ENCODE results near the gene CBLB.

The CBLB gene

DNA sequence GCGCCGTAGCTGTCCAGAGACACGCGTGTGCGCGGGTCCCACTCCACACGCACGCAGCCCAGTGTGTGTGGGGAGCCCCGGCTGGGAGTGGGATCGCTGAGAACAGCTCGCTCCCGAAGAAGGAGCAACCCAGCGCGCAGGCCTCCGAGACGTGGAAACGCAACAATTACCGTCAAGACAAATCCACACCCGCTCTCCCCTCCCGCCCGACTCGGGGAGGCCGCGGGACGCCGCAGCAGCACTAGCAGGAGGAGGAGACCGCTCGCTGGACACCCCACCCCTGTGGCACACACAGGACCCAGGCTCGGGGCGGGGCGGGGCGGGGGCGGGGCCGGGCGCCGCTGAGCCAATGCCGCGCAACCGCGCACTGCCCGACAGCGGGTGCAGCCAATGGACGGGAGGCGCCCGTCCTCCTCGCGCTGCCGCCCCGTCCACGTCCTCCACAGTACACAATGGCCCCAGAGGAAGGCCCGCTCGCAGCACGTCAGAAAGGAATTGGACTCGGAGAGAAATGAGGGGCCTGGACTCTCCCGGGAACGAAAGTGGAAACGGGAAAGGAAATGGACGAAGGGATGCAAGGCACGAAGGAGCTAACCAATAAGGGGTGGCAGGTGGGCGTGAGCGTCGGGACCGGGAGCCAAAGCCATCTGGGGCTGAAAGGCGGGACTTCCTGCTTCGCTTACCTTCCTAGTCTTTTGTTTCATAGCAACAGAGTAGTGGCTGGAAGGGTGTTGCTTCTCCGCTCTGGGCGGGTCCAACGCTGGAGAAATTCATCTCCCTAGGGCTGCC is at the start of gene CBLB:
Gene CBLB, minus strand, starts transcription at position 271 of the 789 bp plus-strand sequence. CDS start 1,435 bp downstream, outside the sequence.
- FAIRE-seq = peak; percentile 58

DNA sequence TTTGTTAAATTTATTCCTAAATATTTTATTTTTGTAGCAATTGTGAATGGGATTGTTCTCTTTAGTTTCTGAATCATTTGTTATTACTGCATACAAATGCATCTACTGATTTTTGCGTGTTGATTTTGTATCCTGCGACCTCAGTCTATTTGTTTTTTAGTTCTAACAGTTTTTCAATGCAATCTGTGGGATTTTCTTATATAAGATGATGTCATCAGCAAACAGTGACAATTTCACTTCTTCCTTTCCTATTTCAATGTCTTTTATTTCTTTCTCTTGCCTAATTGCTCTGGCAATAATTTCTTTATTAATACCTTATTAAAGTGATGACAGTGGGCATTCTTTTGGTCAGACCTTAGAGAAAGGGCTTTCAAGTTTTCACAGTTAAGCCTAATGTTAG is 48.0 kb upstream of the CBLB start:
- no peak for FAIRE-seq

DNA sequence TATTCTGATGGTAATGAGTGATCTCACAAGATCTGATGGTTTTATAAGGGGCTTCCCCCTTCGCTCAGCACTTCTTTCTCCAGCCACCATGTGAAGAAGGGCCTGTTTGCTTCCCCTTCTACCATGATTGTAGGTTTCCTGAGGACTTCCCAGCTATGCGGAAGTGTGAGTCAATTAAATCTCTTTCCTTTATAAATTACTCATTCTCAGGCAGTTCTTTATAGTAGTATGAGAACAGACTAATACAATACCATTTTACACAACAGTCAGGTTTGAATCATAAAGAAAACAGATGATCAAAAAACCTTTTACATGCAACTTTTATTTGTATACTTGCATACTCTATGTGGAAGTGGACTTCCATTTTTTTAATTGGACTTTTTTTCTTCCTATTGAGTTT is 46.7 kb upstream of the CBLB start:
- no peak for FAIRE-seq

DNA sequence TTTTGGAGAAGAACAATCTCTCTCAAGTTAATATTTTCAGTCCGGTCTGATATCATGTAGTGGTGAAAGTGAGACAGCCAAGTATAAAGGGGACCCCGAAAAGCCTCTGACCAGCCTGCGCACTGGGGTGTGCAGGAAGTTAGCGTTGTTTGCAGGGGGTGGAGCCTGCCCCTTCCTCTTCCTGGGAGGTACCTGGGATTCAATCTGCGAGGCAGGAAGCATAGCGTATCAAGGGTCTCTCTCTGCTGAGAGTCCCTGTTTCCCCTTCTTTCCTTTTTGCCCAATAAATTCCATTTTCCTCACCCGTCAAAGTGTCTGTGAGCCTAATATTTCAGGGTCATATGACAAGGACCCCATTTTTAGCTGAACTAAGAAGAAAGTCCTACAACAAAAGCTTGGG is 44.8 kb upstream of the CBLB start:
- no peak for FAIRE-seq

DNA sequence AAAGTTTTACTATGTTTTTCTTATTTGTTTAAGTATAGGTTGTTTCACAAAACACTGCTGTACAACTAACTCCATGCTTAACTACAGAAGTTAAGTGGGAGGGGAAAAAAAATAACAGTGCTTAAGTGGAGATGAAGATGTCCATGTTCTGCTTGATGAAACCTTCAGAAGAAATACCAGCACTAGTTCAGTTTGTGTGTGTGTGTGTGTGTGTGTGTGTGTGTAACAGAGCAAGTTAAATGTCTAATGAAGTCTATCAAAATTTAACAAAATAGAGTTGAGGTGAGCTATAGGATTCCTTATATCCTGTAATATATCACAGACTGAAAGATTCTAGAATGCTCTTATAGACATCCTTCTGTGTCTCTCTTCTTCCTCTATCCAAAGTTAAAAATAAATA is 44.1 kb upstream of the CBLB start:
- FAIRE-seq = no peak

DNA sequence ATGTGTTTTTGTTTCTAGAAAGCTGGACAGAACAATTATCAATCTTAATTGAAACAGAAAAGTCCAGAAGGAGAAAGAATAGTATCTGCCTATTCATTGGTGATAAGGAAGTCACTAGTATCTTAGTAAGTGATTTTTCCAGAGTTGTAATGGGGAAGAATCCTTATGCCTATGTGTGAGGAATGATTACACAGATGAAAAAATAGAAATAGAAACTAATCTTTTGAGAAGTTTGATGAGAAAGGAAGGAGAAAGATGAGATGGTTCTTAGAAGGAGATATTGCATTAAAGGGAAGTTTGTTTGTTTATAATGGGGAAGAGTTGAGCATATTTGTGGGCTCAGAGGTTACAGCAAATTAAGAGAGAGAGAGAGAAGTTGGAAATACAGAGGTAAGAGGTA is 42.7 kb upstream of the CBLB start:
- no peak for FAIRE-seq

DNA sequence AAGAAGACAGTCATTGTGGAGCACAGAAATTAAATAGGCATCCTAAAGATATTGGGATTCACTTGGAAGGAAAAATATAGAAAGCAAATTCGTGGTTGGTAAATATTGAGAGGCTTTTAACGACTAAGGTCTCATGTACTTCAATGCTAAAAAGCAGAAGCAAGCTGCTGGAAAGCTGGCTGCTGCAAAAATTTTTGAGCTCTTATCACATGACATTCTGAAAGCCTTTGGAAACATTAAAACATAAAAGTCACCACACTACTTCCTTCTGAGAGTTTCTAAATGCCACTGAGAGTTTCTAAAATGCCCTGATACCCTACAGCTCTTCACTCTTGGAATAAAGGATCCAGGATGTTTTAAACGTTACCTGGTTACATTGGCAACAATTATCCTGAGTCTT is 39.0 kb upstream of the CBLB start:
- no peak for FAIRE-seq

DNA sequence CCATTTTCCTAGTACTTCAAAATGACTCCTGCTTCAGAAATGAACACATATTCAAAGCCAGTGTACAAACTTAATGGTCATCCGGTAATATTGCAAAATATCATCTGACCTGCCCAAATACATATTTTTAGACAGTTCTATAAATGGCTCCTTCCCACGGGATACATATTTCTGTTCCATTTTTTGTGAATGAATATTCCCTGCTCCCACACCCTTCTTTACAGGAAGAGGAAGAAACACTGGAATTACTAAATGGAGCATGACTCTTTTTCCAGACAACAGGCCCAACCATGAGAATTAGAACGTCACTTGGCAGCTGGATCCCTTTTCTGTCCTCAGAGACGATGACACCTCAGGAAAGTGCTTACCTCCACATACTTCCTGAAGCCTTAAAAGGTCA is 38.0 kb upstream of the CBLB start:
- FAIRE-seq = no peak

DNA sequence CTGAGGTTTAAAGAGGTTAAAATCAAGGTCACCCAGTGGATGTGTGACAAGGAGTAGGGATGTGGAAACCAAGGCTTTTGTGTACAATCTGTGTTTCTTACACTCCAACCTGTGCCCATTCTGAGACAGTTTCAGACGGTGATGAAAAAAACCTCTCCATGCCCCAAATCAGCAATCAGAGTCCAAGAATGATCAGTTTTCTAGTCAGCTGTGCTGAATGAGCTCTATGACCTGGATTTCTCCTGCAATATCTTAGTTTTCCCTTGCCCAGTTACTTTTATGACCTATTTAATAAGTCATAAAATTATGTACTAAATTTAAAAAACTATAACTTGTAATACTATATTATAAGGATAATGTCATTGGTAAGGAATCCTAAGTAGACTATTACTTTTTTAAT is 37.5 kb upstream of the CBLB start:
- FAIRE-seq = no peak

DNA sequence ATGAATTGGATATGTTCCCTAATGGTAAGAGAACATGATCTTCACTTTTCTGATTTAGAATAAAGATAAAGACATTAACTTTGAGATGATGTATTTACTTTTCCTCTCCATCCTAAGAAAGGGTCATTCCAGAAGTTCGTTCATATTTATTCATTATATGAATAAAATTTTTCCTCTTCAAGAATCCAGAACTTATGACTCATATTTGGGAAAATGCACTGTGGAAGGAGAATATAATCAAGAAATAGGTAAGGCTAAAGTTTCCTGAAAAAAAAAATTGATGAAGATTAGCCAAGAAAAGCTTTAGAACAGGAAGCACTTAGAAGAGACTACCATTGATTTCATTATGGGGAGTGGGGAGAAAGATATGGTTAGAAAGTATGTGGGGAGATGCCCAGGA is 36.5 kb upstream of the CBLB start:
- no peak for FAIRE-seq

DNA sequence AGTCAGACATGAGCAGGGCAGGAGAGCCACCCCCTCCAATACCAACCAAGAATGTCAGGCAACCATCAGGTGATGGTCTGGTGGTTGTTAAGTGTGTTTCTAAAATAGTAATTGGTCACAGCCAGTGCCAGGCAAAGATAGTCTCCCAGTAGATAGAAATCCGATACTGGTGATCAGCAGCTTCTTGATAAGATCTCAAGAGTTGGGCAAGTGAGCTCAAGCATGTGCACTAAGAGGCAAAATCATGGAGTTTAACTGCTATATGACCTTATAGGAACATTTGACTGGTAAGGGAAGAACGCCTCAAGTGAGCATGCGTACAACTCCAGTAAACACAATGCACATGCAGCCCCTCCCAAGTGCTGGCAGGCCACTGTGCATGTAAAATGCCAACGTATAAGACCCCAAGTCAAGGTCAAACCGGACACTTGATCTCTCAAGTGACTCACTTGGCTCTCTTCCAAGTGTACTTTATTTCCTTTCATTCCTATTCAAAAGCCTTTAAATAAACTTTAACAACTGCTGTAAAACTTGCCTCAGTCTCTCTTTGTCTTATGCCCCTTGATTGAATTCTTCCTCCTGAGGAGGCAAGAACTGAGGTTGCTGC is 36.0 kb upstream of the CBLB start:
- no peak for FAIRE-seq

DNA sequence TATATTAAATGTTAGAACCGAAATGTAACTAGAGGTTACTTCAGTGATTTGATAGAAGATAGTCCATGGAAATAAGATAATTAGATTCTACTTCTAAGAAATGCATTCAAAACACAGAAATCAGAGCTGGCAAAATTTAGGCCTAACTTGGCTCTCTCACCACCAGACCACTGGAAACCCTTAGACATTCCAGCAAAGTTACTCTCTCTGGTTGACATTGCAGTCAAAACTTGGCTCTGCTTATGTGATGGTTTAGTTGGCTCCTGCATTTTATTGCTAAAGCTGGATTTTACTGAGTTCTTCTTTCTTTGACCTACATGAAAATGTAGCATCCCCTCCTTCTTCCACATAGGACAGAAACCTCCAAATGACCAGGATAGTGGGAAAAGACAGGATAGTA is 35.4 kb upstream of the CBLB start:
- no peak for FAIRE-seq

DNA sequence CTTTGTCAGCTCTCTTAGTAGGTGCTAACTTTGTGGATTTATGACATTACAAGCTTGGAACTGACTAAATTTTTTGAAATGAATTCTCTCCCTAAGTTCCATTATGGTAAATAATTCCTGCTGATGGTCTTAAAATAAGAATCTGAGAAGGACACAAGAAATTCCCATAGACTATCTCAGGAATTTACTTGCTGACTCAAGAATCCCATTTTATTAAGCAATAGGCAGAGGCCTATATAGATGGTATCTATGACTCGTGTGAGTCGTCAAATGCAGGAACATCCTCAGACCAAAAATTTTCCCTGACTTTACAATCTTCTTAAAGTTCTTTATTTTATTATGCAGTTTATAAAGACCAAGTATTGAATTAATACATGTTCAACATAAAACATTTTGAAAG is 30.7 kb upstream of the CBLB start:
- FAIRE-seq = no peak

DNA sequence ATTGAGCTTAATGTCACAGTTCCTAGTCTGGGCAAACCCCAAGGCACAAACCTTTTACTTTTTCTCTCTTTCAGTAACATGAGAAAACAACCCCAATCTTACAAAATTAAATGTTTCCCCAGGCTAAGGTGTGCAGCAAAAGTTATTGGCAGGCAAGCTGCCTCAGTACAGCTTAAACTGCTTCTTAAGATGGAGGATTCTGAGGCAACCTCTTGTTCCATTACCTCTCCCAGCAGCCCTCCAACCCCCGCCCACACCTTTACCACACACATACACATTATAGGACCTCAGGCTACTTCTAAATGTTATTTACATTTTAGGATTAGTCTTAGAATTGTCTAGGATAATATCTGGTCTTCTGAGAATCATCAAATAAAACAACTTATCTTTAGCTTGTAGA is 22.3 kb upstream of the CBLB start:
- FAIRE-seq = no peak

DNA sequence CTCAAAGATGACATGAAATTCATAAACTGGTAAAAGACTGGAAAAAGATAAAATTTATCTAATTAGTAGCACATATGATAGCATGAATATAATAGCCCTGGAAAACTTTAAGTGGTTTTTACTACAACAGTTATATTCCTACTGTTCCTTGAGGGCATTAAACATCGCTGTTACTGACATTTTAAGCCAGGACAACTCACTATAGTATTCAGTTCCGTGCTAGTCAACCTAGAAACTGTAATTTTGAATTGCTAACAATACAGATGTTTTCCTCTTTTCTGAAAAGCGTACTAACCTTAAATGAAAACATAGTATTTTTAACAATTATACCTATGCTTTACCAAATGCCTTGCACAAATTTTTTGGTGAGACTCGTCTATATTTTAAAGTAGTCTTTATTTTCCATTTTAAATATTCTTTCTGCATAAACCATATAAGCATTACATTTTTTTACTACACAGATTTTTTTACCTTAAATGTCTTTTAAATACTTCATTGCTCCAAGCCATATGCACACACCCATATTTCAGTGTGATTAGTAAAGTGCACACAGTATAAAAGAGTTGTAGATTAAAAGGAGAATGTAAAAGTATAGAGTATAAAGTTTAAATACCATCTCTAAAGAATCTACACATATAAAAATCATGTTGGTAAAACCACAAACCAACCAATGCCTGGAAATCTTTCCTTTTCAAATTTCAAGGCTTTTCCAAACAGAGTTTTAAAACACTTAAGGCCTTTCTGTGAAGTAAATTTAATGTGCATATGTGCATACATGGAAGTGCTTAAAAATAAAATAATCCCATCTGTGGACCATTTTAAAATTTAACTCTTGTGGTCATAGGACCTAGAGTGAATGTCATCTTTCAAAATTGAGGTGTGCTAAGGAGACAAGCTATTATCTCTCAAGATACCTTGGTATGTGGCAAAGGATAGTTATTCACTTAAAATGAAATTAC is 20.1 kb upstream of the CBLB start:
- no peak for FAIRE-seq

DNA sequence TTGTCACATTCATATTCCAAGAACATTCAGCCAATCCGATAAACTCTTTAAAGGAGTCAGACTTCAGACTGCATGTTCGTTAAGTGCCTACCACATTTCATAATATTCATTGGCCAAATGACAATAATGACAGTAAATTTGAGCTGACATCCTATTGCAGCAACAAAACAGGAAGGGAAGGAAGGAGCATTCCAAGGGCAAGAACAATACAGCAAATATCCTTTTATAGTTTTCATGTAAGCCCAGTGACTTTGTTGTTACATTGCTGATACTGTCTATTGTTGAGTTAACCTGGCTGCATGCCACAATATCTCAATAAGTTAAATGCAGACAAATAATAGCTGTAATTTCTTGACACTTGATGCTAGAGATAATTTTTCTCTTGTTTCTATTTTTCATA is 16.4 kb upstream of the CBLB start:
- no peak for FAIRE-seq

DNA sequence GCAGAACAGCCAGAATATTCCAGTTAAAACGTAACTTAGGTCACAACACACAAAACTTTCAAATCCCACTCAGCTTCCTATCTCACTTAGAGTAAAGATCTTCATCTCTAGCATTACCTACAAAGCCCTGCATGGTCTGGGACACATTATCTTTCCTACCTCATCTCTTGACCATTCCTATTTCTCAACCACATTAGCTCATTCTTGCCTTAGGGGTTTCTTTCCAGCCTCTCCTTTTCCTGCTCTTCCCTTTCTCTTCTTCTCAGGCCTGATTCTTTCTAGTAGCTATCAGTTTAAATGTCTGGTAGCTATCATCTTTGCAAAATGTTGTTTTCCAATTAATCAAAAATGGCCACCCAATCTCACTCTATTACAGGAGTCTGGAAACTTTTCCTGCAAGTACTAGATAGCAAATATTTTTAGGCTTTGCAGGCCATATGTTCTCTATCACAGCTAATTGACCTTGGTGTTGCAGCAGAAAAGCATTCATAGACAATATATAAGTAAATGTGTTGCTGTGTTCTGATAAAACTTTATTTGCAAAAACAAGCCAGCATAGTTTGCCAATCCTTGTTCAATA is 15.1 kb upstream of the CBLB start:
- no peak for FAIRE-seq

DNA sequence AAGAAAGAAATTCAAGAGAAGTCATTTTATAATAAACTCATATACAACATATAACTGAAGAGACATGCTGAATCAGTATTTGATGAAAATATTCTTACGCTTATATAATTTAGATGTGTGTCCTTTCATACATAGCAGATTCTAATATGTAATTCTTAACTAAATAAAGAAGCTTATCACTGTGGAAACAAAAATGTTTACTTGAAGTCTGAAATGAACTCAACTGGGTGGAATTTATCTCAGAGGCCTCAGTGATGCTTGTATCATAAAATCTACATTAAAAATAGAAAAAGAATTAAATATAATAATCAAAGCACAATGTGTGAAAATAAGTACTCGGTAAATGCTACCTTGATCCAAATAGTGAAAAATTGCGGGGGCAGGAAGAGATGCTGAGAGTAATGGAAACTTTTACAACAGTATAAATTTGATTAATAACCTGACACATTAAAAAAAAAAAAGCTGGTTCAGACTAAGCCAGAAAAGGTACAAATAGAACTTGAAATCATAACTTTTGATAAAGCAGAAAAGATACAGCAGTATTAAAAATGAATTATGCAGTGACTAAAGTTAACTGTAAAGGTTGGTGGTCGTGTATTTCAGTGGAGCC is 12.0 kb upstream of the CBLB start:
- no peak for FAIRE-seq

DNA sequence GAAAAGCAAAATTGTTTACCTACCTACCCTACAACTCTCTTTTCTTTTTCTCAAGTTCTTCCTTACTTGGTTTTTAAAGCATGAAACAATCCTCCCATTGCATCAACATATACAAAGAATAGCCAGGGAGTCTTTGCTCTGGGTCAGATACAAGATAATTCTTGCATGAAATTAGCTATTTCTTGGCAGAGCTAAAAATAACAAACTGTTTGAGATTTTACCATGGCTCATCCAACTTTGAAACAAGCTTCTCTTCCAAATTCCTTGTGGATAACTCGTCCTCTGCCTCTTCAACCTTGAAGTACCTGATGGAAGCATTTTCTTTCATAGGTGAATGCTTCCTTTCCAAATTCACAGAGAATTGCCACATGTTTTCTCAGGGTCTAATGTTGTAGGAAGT is 9.2 kb upstream of the CBLB start:
- no peak for FAIRE-seq

DNA sequence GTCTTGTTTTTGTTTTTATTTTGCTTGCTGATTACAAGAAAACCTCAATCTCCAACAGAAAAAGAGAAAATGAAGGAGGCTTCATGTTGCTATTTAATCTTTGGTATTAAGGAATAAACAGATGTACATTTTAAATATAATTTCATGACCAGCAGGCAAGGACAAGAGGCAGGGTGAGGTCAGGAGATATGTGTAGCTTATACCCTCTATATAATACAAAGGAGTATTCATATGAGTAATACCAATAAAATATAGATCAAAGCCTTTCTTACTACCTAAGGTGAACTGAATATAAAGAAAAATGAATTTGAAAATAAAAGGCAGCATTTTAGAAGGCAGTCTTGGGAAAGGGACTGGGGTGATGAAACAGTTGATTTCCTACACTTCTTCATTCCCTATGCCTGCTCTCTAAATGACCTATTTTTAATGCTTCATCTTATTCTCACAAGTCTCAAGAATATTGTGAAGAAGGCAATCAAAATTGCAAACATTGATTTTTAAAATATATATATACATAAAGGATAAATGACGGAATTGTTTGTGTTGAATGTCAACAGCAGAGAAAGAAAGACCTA is 8.6 kb upstream of the CBLB start:
- FAIRE-seq = no peak

DNA sequence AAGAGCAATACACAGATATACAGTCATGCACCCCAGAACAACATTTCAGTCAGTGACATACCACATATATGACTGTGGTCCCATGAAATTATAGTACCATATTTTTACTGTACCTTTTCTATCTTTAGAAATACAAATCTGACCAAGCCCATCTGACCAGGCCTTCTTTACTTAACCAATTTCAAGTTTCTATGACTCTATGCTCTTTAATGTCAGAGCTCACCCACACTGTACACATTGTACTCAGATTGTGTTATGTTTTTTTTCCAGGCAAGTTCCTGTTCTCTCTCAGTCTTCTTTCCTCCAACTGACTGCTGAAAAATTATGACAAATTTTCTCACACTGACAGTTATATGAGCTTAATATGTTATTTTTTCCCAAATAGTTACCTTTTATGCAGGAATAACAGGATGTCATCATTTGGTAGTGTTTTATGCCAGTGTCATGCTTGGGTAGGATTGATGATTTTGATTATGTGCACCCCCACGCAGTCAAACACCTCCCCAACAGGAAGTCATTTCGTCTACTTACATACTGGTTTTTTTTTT is 8.0 kb upstream of the CBLB start:
- FAIRE-seq = no peak
